HG03066 (cell line): ENCODE results near the gene CCDC40.

ENCODE experiments used
- ATAC-seq: cut with Tn5 transposase; IDR thresholded peaks from one replicate; pipeline ENCODE4 v1.9.1; 2021; ENCODE audit warnings: low read depth; ENCODE audit not compliant: unreplicated experiment

CCDC40 gene

DNA sequence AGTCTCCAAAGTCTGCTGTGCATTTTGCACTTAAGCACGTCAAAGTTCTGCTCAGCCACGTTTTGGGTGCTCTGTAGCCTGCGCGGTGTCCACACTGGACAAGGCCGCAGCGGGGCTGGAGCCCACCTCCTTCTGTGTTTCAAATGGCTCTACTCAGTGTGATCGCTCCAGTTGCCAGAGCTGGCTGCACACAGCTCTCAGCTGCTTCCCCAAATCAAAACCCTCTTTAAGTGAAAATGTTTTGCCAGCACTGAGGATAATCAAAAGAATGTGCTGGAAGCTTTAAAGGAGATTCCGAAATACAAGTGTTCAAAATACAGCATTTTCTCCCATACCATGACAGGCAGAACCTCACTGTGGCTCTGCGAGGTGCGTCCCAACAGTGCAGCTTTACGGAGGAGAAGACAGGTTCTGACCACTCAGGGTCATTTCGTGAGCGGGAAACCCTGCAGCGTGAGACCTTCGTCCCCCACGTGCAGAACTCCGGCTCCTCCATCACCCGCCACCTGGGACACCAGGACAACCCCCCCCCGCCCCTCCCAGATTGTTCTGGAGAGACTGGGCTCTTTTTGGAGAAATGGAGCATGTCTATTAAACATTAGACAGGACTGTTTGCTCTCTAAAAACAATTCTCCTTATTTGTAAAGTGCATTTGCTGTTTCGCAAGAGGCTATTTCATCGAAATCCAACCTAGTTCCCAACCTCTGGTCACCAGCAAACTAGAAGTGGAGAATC, 17.4 kb upstream of the CCDC40 start:
- ATAC-seq: no peak

DNA sequence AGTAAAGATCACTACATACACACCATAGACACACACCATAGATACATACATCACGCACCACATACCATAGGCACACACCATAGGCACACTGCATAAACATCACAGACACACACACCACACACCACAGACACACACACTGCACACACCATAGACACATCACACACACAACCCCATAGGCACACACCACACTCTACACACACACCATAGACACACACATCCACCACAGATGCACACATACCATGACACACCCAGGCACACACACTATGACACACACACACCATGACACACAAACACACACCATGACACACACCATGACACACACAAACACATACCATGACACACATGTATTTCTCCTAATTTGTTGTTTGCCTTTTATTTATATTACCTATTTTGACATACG, 14.8 kb upstream of the CCDC40 start:
- no peak for ATAC-seq

DNA sequence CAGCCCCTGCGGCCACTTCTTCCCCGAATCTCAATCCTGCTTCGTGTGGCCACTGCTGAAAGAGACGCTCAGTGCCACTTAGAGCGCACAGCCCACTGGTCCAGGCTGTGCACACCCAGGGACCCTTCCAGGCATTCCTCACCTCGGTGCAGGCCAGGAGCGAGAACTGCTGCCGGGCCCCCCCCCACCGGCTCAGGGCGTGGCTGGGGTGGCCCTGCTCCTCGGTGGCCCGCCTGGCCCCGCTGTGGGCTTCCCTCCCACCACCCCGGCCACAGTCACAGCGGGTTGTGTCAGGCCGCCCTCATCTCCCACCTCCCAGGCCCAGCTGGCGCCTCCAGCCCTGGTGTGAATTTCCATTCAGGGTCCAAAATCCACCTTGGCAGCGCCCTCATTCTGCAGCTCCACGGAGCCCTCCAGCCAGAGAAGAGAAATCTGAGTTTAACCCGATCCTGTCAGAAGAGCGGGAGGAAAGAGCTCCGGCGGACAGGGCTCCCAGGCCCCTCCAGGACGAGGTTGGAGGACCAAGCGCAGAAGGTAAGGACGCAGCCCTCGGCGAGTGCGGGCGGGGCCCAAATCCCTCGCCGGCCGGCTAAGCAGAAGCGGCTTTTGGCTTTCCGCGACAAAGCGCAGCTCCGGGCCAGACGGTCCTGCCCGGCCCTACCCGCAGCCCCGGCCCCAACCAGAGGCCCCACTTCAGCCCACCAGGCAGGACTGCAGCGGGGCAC, 12.8 kb upstream of the CCDC40 start:
- ATAC-seq: no peak

DNA sequence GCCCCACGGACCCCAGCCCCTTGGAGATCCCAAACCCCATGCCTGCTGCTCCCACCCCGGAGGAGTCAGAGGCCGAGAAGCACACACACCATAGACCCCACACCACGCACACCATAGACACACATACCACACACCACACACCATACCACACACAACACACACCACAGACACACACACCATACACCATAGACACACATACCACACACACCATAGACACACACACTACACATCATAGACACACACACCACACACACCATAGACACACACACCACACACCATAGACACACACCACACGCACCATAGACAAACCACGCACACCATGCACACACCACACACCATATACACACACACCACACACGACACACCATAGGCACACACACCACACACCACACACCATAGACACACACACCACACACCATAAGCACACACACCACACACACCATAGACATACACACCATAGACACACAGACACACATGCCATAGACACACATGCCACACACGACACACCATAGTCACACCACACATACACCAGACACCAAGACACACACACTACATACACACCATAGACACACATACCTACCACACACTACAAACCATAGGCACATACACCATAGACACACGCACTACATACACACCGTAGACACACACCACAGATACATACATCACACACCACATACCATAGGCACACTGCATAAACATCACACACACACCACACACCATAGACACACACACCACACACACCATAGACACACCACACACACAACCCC, 12.1 kb upstream of the CCDC40 start:
- no peak for ATAC-seq

DNA sequence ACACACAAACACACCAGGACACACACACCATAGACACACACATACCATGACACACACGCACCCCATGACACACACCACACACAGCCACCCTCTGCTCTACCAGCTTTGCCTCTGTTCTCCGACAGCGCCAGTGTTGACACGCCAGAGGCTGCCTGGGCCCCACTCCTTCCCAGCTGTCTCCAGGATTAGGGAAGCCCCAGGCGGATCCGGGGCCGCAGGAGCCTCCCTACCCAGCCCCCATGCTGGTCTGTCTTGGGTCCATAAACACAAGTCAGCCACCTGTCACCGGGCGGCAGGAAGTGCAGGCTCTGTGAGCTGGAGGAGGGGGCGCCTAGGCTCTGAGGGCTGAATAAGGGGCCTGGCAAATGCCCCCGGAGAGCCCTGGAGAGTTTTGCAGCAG, 11.3 kb upstream of the CCDC40 start:
- ATAC-seq: no peak

DNA sequence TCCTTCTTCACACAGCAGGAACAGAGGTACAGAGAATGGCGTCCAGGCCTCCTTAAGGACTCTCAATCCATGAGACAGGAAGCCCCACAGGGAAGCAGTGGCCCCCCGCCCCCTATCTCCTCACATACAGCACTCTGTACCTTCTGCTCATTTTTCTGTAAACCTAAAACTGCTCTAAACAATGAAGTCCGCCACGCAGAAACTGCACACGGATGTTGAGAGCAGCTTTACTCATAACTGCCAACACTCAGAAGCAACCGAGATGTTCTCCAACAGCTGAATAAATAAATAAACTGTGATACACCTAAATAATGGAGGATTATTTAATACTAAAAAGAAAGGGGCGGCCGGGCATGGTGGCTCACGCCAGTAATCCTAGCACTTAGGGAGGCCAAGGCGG, 10.6 kb upstream of the CCDC40 start:
- no peak for ATAC-seq

DNA sequence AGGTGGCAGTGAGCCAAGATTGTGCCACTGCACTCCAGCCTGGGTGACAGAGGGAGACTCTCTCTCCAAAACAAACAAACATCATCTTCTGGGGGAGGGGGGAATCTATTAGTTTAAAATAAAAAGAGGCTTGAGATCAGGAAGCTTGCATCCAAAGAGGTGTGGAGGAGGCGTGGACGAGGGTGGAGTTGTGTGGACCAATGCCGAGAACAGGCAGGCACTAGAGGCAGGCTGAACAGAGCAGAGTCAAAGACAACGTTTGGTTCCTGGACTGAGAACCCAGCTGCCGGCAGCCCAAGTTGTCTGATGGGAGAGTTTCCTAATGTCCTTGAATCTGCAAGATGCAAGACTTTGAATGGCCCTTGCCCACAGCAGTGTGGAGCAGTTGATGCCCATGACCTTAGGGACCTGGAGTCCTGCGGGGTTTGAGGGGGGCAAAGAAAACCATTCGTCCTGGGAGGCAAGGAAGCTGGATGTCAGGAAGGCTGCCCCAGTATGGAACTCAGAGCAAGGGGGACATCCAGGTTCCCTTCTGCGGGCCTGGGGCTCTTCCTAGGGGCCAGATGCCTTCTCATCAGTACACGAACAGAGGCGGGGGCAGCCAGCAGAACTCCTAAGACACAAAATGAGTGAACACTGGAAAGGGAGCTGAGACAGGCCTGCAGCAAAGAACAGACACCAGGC, 9.9 kb upstream of the CCDC40 start:
- ATAC-seq: no peak

DNA sequence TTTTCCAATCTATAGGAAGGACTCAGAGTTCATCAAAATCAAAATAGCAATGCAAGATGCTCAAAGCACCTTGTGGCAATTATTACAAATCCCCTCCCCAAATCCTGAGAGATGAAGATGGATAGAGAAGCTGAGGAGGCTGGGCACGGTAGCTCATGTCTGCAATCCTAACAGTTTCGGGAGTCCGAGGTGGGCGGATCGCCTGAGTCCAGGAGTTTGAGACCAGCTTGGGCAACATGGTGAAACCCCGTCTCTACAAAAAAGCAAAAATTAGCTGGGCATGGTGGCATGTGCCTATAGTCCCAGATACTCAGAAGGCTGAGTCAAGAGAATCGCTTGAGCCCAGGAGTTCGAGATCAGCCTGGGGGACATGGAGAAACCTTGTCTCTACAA, 9.4 kb upstream of the CCDC40 start:
- ATAC-seq: no peak

DNA sequence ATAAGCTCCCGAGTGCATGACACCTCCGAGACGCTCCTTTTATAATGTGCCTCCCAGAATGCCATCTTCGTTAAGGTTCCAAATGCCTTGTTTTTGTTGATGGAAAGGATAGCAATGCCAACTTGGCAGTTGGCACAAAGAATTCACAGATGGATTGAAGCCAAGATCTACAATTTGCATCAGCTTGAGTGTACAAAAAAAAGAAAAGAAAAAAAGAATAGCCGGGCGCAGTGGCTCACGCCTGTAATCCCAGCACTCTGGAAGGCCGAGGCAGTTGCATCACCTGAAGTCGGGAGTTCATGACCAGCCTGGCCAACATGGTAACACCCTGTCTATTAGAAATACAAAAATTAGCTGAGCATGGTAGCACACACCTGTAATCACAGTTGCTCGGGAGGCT, 8.4 kb upstream of the CCDC40 start:
- no peak for ATAC-seq

DNA sequence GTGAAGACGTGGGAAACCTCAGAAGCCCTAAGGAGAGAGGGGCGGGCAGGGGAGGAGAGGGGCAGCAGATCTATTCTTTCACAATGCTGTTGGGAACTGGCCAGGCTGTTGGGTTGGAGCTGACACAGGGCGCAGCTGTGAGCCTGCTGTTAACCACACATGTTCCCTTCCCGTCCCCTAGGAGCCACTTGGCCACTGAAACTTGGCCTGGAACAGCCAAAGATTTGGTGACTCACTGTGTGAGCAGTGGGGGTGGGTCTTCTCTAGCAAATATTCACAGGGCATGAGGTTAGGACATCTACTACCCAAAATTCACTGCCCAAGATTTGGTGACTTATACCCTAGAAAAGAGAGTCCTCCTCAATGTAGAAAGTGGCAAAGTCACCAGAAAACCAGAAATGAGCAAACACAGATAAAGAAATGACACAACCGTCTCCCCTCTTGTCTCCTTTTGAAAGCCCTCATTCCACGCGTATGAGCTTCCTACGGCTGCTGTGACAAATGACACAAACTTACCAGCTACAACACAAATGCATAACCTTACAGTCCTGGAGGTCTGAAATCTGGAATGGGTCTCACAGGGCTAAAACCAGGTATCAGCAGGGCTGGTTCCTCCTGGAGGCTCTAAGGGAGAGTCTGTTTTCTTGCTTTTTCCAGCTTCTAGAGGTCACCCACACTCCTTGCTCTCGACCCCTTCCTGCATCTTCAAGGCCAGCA, 7.0 kb upstream of the CCDC40 start:
- no peak for ATAC-seq

DNA sequence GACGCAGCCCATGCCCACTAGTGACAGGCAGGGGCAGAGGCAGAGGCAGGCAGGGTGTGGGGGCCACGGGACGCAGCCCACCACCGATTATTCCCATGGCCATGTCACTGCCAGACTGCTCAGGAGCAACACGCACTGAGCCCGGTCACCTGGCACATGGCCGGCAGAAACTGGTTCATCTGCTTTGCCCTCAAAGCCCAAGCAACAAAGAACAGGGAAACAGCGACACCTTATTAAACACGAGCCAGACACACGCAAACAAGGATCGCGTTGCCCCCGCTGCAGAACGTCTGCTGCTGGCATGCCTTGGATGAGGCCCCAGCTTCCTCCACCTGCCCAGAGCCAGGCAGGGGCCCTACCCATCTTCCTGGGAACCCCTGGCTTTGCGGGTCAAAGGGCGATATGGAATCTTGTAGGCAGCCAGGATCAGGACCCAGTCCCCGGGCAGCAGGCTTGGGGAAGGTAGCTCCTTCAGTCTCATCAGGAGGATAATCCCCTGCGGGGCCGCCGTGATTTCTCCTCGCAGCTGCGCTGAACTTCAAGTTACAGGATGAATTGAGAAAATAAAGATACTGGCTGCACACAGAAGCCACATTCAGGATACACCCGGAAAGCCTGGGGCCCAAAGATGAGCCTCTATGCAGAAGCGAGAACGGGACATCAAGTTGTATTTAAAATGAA, 5.6 kb upstream of the CCDC40 start:
- ATAC-seq: no peak

DNA sequence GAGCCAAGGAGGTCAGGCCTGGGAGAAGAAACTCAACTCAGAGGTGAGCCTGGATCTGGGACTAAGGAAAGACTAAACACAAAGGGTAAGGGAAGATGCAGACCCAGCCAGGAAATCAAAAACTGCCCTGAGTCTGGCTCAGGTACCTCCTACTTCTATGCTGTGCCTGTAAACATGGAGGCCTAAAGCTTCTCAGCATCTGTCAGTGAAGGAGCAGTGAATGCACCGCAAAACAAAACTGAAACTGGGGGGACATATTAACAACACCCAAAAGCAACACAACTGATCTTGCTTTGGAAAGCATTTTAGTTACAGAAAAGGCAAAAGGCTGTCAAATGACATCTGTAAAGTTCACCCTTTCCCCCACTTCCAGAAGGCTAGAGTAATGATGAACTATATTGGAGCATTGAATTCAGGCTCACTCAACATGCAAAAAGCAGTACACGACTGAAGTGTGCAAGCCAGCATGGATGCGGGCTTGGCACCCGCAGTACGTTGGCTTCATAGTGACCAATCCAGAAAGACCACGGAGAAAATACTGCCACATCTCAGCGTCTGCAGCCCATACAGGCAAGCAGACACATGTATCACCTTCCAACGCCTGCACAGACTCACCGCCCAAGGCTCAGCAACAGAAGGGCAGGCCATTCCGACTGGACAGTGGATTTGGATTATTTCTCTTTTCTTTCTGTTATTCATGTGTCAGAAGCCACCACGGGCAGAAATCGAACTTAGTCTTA, 4.6 kb upstream of the CCDC40 start:
- ATAC-seq: no peak

DNA sequence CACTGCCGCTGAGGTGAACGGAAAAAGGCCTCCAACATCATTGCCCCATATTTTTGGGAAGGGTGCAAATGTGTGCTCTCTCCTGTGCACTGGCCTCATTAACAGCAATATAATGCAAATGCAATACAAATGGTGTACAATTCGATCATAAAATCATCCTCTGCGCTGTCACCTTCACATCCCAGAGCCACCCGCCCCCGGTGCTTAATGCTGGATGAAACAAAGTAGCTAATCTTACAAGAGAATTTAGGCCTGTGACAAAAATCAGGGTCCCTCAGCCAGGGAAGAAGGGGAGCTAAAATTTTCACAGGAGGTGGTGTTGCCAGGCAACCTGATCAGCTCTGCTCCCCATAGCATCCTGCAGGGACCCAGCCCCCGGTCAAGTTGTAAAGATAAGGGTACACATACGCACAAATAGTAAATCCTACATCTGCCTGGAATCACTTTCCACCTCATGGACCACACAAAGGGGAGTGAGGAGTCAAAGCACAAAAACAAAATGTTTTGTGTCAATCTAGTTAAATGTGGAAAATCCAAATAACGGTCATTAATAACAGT, 3.7 kb upstream of the CCDC40 start:
- no peak for ATAC-seq

DNA sequence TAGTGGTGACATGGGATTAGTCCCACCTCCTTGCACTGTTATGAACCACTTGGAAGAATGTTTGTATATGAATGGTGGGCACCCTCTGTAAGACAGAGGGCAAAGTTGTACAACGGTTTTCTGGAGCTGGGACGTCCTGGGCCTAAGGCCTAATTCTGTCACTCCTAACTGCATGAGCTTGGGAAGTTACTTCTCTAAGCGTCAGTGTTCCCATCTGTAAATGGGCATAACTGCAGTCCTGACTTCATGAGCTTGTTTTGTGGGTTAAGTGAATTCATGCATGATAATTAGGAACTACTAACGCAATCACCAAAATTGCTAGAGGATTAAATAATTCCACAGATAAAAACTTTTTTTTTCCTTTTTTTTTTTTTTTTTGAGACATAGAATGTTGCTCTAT, 2.6 kb upstream of the CCDC40 start:
- no peak for ATAC-seq

DNA sequence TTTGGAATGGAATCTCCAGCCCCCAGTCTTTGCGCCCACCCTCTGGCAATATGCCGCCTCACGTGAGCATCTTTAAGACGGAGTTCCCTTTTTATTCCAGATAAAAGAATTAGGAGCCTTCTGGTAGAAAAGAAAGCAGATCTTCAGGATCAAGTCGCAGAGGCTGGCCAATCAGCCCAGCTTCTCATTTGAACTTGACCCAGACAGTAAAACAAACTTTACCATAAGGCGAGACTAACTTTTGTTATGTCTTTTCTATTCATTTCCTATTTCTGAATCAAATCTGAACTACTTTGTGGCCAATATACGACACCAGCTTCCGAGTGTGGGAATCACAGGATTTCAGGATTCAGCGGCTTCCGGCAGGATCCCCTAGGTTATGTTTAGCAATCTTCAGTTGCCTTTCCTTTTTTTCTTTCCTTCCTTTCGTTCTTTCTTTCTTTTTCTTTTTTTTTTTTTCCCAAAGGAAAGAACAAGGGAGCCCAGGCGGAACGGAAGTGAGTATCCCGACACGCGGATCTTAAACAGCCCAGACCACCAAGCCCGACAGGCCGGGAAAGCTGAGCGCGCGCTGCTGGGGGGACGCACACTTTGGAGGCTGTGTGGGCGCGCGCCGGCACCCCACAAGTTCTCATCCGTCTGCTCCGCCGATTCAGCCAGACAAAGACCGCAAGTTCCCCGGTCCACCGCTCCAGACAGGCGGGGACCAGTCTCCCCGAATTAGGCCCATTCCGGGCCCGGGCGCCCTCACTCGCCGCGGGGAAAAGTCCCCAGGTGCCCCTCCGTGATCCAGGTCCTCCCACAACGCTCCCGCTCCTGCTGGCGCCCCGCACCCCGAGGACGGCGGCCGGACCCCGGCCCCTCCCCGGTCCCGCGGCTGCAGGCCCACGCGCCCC, 1.4 kb upstream of the CCDC40 start:
- no peak for ATAC-seq

DNA sequence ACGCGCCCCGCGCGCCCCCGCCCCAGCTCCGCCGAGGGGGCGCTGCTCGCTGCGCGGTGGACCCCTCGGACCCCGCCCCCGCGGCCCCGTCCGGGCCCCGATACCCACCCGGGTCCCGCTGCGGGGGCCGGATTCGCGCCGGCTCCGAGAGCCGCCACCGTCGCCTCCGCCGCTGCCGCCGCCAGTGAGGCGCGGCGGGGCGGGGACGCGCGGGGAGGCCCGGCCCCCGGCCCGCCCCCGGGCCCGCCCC, 830 bp upstream of the CCDC40 start, which contains the start of gene TBC1D16:
Gene TBC1D16, minus strand, starts transcription at position 186 of the 250 bp plus-strand sequence. CDS start 22,325 bp downstream, outside the sequence.
- ATAC-seq: no peak

DNA sequence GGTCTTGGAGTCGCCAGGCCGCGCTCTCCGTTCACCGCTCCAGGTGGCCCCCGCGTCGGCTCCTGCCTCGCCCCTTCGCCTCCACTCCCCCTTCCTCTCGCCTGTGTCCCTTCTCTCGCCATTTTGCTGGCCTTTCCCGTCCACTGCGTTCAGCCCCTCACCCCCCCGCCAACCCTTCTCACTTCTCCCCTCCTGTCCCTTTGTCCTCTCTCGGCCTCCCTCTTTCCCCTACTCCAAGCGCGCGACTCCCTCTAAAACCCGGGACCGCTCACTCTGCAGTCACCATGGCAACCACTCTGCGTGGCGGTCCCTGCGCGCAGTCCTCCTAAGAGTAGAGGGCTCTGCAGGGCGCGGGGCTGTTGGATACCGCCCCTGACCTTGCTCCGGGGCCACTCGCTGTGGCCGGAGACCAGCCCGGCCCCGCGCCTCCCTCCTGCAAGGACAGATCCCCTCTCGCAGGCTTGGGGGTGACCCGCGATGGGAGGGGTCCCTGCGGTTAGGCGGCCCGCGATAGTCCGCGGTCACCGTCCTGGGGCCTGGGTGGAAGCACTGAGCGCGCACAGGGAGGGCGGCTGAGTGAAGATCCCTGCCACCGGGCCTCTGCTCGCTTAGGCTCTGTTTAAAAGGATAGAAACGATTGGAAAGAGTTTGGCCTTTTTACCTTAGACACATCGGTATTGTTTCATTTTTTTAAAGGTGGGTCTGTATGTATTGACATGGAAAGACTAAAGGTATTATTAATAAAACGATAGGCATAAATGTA, 454 bp downstream of the CCDC40 start:
- no peak for ATAC-seq
